Chondrocyte (in vitro differentiated cells): ENCODE data around the gene CACNA1C. TPM values are rescaled to one million over a fixed set of nuclear protein-coding genes. Genes with fewer than 3 reads are reported as not detected.
A peak's percentile ranks its signal among the peaks of the same experiment; 100 is the strongest.

Source experiments
- DNase-seq: peaks from one replicate; pipeline ENCODE4 v3.0.0; 2021; ENCODE audit warnings: mixed read lengths, low spot score
- H3K27ac Mint-ChIP-seq: one replicate; pipeline ENCODE4 v1.8.0; 2021; ENCODE audit warnings: mild to moderate bottlenecking, moderate library complexity, mixed read lengths; ENCODE audit not compliant: unreplicated experiment
- H3K27me3 Mint-ChIP-seq: 2 replicates; pipeline ENCODE4 v1.8.0; 2021; ENCODE audit warnings: low read depth, mixed read lengths
- H3K36me3 Mint-ChIP-seq: 2 replicates; pipeline ENCODE4 v1.8.0; 2021; ENCODE audit warnings: low read depth, mixed read lengths
- H3K4me1 Mint-ChIP-seq: 2 replicates; pipeline ENCODE4 v1.8.0; 2021; ENCODE audit warnings: low read depth, mild to moderate bottlenecking, mixed read lengths
- H3K4me3 Mint-ChIP-seq: one replicate; pipeline ENCODE4 v1.8.0; 2021; ENCODE audit warnings: mild to moderate bottlenecking, moderate library complexity, mixed read lengths; ENCODE audit not compliant: unreplicated experiment
- H3K9me3 Mint-ChIP-seq: 2 replicates; pipeline ENCODE4 v1.8.0; 2021; ENCODE audit warnings: low read depth, mixed read lengths
- CTCF ChIP-seq: fragments of 200-600 bp; sonication (generic); IDR thresholded peaks from 2 replicates; pipeline ENCODE4 v1.5.0; 2021; ENCODE audit warnings: antibody characterized with exemption, mild to moderate bottlenecking, moderate library complexity
- total RNA-seq: library from RNA; stranded (reverse); gene quantifications from 3 replicates; pipeline ENCODE4 v1.2.1, GENCODE V29; 2021

The CACNA1C gene
- total RNA-seq, 1 donor from 2014 or later, result 27.0 TPM

- peaks cover 72% of the 10 kb centered on the region for H3K4me1 Mint-ChIP-seq
- peak overlapping the region; percentile 67 for H3K4me3 Mint-ChIP-seq
- no peaks in the 10 kb centered on the region for H3K36me3 Mint-ChIP-seq
- H3K27me3 Mint-ChIP-seq, result no peaks in the 10 kb centered on the region
- peak overlapping the region; percentile 91 for H3K27ac Mint-ChIP-seq
- H3K9me3 Mint-ChIP-seq, result no peaks in the 10 kb centered on the region
- DNase-seq, result no peak
- TF ChIP-seq CTCF, result no peak
These were observed 231.1 kb downstream of the CACNA1C start for GRCh38 chr12:2283916-2284315.

- H3K9me3 Mint-ChIP-seq, result no peaks in the 10 kb centered on the region
- no peak for DNase-seq
- H3K4me1 Mint-ChIP-seq, result peaks cover 76% of the 10 kb centered on the region
- H3K27me3 Mint-ChIP-seq, result no peaks in the 10 kb centered on the region
- peak overlapping the region; percentile 67 for H3K4me3 Mint-ChIP-seq
- TF ChIP-seq CTCF, result no peak
- H3K27ac Mint-ChIP-seq, result peak overlapping the region; percentile 91
- H3K36me3 Mint-ChIP-seq, result no peaks in the 10 kb centered on the region
These were observed 231.6 kb downstream of the CACNA1C start for GRCh38 chr12:2284321-2284813.

- no peaks in the 10 kb centered on the region for H3K9me3 Mint-ChIP-seq
- no peak for DNase-seq
- peaks cover 80% of the 10 kb centered on the region for H3K4me1 Mint-ChIP-seq
- H3K27me3 Mint-ChIP-seq, result no peaks in the 10 kb centered on the region
- H3K27ac Mint-ChIP-seq, result peak overlapping the region; percentile 91
- TF ChIP-seq CTCF, result peak; percentile 89
- no peaks in the 10 kb centered on the region for H3K36me3 Mint-ChIP-seq
- H3K4me3 Mint-ChIP-seq, result peak overlapping the region; percentile 67
These were observed 232.1 kb downstream of the CACNA1C start for GRCh38 chr12:2284857-2285256.

GRCh38 chr12:2285462-2285861 is 232.7 kb downstream of the CACNA1C start:
- Mint-ChIP-seq H3K36me3 (no peaks in the 10 kb centered on the region), H3K27me3 (no peaks in the 10 kb centered on the region), H3K4me3 (no peak overlapping the region), H3K27ac (peak overlapping the region; percentile 91), H3K9me3 (no peaks in the 10 kb centered on the region), H3K4me1 (peaks cover 84% of the 10 kb centered on the region)
- DNase-seq, result no peak
- no peak for TF ChIP-seq CTCF

- peak overlapping the region; percentile 91 for H3K27ac Mint-ChIP-seq
These were observed 233.3 kb downstream of the CACNA1C start for GRCh38 chr12:2286047-2286446.

More at GRCh38 chr12:2286047-2286446, 233.3 kb downstream of the CACNA1C start:
- no peaks in the 10 kb centered on the region for H3K36me3 Mint-ChIP-seq
- no peaks in the 10 kb centered on the region for H3K27me3 Mint-ChIP-seq
- H3K4me3 Mint-ChIP-seq, result no peak overlapping the region
- no peaks in the 10 kb centered on the region for H3K9me3 Mint-ChIP-seq
- H3K4me1 Mint-ChIP-seq, result peaks cover 90% of the 10 kb centered on the region
- DNase-seq, result no peak
- no peak for TF ChIP-seq CTCF
